CD1c-positive myeloid dendritic cell (primary cell): ENCODE data around the gene RNF141.

Experiments
- DNase-seq: peaks from one replicate; pipeline ENCODE4 v3.0.0-alpha.2; 2016; ENCODE audit errors: extremely low spot score

Gene RNF141

GRCh38 chr11:10540915-10541560 is at the start of gene RNF141:
Gene RNF141 (minus strand): TSS chr11:10541187. CDS start chr11:10534158, 7,029 bp downstream.
- DNase-seq = peak; percentile 96

GRCh38 chr11:10590218-10590915 is 49.4 kb upstream of the RNF141 start:
- no peak for DNase-seq

- DNase-seq = no peak
Observed at GRCh38 chr11:10588904-10589303, 47.9 kb upstream of the RNF141 start.

GRCh38 chr11:10587995-10588394 is 47.0 kb upstream of the RNF141 start:
- no peak for DNase-seq

- DNase-seq = no peak
Observed at GRCh38 chr11:10587388-10587787, 46.4 kb upstream of the RNF141 start.

GRCh38 chr11:10584071-10584501 is 43.1 kb upstream of the RNF141 start:
- no peak for DNase-seq

GRCh38 chr11:10581481-10582019 is 40.6 kb upstream of the RNF141 start:
- peak; percentile 90 for DNase-seq

- no peak for DNase-seq
Observed at GRCh38 chr11:10580623-10581022, 39.6 kb upstream of the RNF141 start.

GRCh38 chr11:10579700-10580099 is 38.7 kb upstream of the RNF141 start:
- no peak for DNase-seq

GRCh38 chr11:10576035-10576398 is 35.0 kb upstream of the RNF141 start:
- DNase-seq = no peak

GRCh38 chr11:10575346-10576034 is 34.5 kb upstream of the RNF141 start:
- no peak for DNase-seq

- no peak for DNase-seq
Observed at GRCh38 chr11:10573556-10573955, 32.6 kb upstream of the RNF141 start.

- DNase-seq = no peak
Observed at GRCh38 chr11:10573028-10573427, 32.0 kb upstream of the RNF141 start.

GRCh38 chr11:10572533-10572932 is 31.5 kb upstream of the RNF141 start:
- no peak for DNase-seq

- peak; percentile 6 for DNase-seq
Observed at GRCh38 chr11:10568486-10568941, 27.5 kb upstream of the RNF141 start, which contains the start of gene LYVE1. Gene LYVE1 (minus strand): TSS chr11:10568665. CDS start chr11:10568532, 133 bp downstream.

- no peak for DNase-seq
Observed at GRCh38 chr11:10567446-10567845, 26.5 kb upstream of the RNF141 start.

GRCh38 chr11:10566257-10566957 is 25.4 kb upstream of the RNF141 start:
- DNase-seq = no peak

- no peak for DNase-seq
Observed at GRCh38 chr11:10565493-10565892, 24.5 kb upstream of the RNF141 start.

GRCh38 chr11:10564696-10565318 is 23.8 kb upstream of the RNF141 start:
- no peak for DNase-seq

GRCh38 chr11:10564030-10564429 is 23.0 kb upstream of the RNF141 start:
- no peak for DNase-seq

- DNase-seq = no peak
Observed at GRCh38 chr11:10561947-10562346, 21.0 kb upstream of the RNF141 start.
